B cell (primary cell): Measurements from ENCODE around the gene MAML3.

Experiments used
- EZH2 ChIP-seq: IDR thresholded peaks from 2 replicates; pipeline ENCODE4 v1.6.1; 2012; ENCODE audit warnings: borderline replicate concordance, low read depth, mild to moderate bottlenecking, moderate library complexity, low read length; ENCODE audit not compliant: insufficient read depth, poor library complexity, severe bottlenecking
- TF ChIP-seq, protein P1 (sequence below): fragments of 200-600 bp; IDR thresholded peaks from one replicate; pipeline ENCODE4 v1.8.0; 2022; ENCODE audit warnings: antibody characterized with exemption, mild to moderate bottlenecking

DNA sequence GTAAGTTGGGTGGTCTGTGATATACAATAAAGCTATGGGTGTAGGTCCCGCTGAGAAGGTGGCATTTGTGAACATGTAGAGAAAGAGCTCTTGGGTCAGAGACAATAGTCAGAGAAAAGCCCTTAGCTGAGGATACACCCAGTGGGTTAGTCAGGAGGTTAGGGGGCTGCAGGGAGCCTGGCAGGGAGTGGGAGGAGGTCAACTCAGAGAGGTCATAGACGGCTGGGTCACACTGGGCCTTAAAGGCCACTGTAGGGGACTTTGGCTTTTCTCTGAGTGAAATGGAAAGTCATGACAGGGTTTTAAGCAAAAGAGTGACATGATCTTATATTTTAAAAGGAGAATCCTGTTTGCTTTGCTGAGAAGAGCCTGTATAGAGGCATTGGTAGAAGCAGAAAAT lies 471.7 kb downstream of the MAML3 start:
- TF ChIP-seq, protein P1, sequence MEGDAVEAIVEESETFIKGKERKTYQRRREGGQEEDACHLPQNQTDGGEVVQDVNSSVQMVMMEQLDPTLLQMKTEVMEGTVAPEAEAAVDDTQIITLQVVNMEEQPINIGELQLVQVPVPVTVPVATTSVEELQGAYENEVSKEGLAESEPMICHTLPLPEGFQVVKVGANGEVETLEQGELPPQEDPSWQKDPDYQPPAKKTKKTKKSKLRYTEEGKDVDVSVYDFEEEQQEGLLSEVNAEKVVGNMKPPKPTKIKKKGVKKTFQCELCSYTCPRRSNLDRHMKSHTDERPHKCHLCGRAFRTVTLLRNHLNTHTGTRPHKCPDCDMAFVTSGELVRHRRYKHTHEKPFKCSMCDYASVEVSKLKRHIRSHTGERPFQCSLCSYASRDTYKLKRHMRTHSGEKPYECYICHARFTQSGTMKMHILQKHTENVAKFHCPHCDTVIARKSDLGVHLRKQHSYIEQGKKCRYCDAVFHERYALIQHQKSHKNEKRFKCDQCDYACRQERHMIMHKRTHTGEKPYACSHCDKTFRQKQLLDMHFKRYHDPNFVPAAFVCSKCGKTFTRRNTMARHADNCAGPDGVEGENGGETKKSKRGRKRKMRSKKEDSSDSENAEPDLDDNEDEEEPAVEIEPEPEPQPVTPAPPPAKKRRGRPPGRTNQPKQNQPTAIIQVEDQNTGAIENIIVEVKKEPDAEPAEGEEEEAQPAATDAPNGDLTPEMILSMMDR, result no peak
- TF ChIP-seq EZH2, result no peak
